Pancreas (tissue), 10 donors: ENCODE results near the gene GUCA2B. TPM values are rescaled to one million over a fixed set of nuclear protein-coding genes. Genes with fewer than 3 reads are reported as not detected.

Experiments
- ATAC-seq, 4 donors: fragments of 200-7000 bp; cut with Tn5 transposase; one replicate each; pipeline versions ENCODE4 v1.8.0 to v1.9.1; 2020; ENCODE audit warnings: mild to moderate bottlenecking in 4 of 4, moderate library complexity in 4 of 4
- DNase-seq, 6 donors: peaks; one replicate each; pipeline ENCODE4 v3.0.0-alpha.2; 2020
- FAIRE-seq: peaks from 2 replicates; lab custom pipeline; 2012; peaks lifted over from hg19 to GRCh38; lab: Jason Lieb, UNC
- H3K27ac ChIP-seq, 4 donors: fragments of 200-600 bp; sonication (generic); 1 replicate in 3 of 4; 2 replicates in 1 of 4; pipeline versions ENCODE4 v1.5.0 to v1.8.0; 2020
- H3K27me3 ChIP-seq, 4 donors: fragments of 200-600 bp; one replicate each; pipeline ENCODE4 v1.8.0; 2021
- H3K36me3 ChIP-seq, 3 donors: fragments of 200-600 bp; sonication (generic) in 1 of 3; one replicate each; pipeline versions ENCODE4 v1.5.0 to v1.8.0; 2020 to 2021
- H3K4me1 ChIP-seq, 3 donors: fragments of 200-600 bp; one replicate each; pipeline ENCODE4 v1.8.0; 2021
- H3K4me3 ChIP-seq, 4 donors: fragments of 200-600 bp; sonication (generic) in 2 of 4; one replicate each; pipeline versions ENCODE4 v1.5.0 to v1.8.0; 2020 to 2021
- H3K9me3 ChIP-seq, 4 donors: fragments of 200-600 bp; one replicate each; pipeline ENCODE4 v1.8.0; 2021
- CTCF ChIP-seq, 4 donors: fragments of 200-600 bp; sonication (generic) in 3 of 4; IDR thresholded peaks; one replicate each; pipeline versions ENCODE4 v1.5.0 to v1.8.0; 2021; ENCODE audit warnings: antibody characterized with exemption in 4 of 4
- WGBS, 2 donors: extraction: QIAGEN DNeasy Blood & Tissue Kit; methylation state at CpG; one replicate each; pipeline ENCODE4 v1.1.7; 2013; 5-methylcytosine and 5-hydroxymethylcytosine counted together
- intact Hi-C, 3 donors: fragments of 100-400 bp; cut with DNase I; formaldehyde crosslinking; loops; one replicate each; pipeline versions ENCODE4 v1.11.1 to v1.14.2; 2022
- polyA plus RNA-seq, 2 donors: library from polyadenylated mRNA; stranded (reverse); fragments of 200-250 nt; gene quantifications; one replicate each; pipeline ENCODE4 v1.2.3, GENCODE V29; 2013
- total RNA-seq, 6 donors: library from RNA; stranded (reverse); fragmentation: NEBNext Ultra II Directional in 4 of 6; extraction: Animal tissue kit (Norgen Biotek cat#: 25700) in 4 of 6; gene quantifications; one replicate each; pipeline versions ENCODE4 v1.2.1 to v1.2.4, GENCODE V29; 2021 to 2023
- donor health status: healthy with polysubstance abuse.
- donor health status: DM: no; HTN: no; CAD: no; lungs with moderate emphysema.
- donor health status: DM: no; HTN: no; CAD: no.
- donor health status: control.
- donor health status: control.
- donor health status: Bipolar disorder and iron deficiency.
- donor health status: DM: yes; HTN: yes; CAD: no.
- donor health status: DM: no; HTN: no; CAD: no.
- donor health status: DM: no; HTN: no; CAD: no.
- donor health status: DM: yes; HTN: yes; CAD: no.

The GUCA2B gene
- total and polyA plus RNA-seq, 8 donors = 0.37 to 1.4 (median 0.68) TPM; not detected in 3

- peaks cover 0 to 15% (median 6%) of the 10 kb centered on the region in 3 donors for H3K36me3 ChIP-seq
- no peaks in the 10 kb centered on the region for H3K9me3 ChIP-seq
- FAIRE-seq (no peak), ATAC-seq (no peak), DNase-seq (no peak)
- WGBS, 2 donors = 96 to 99% methylated on average over 3 of the region's 3 CpGs
- no peak overlapping the region for H3K27ac ChIP-seq
- H3K4me1 ChIP-seq = no peaks in the 10 kb centered on the region
- H3K27me3 ChIP-seq = no peaks in the 10 kb centered on the region
- TF ChIP-seq CTCF (IDR thresholded peaks at IDR 0.05) = no peak
- intact Hi-C loops = no loop called here
- H3K4me3 ChIP-seq = no peak overlapping the region
Observed at GRCh38 chr1:42195841-42196240, 42.6 kb downstream of the GUCA2B start.

- WGBS, 2 donors = 80 to 89% methylated on average over 5 of the region's 5 CpGs
- H3K27ac ChIP-seq = no peak overlapping the region
- DNase-seq (no peak), ATAC-seq (no peak), FAIRE-seq (no peak)
- intact Hi-C loops = no loop called here
- H3K27me3 ChIP-seq = no peaks in the 10 kb centered on the region
- TF ChIP-seq CTCF (IDR thresholded peaks at IDR 0.05) = no peak
- H3K36me3 ChIP-seq = peaks cover 0 to 15% (median 6%) of the 10 kb centered on the region in 3 donors
- no peak overlapping the region for H3K4me3 ChIP-seq
- H3K9me3 ChIP-seq = no peaks in the 10 kb centered on the region
- H3K4me1 ChIP-seq = no peaks in the 10 kb centered on the region
Observed at GRCh38 chr1:42198251-42198650, 45.0 kb downstream of the GUCA2B start.

GRCh38 chr1:42201986-42202385 lies 48.8 kb downstream of the GUCA2B start:
- Histone ChIP-seq H3K27ac (no peak overlapping the region), H3K27me3 (no peaks in the 10 kb centered on the region), H3K36me3 (peaks cover 0 to 6% (median 5%) of the 10 kb centered on the region in 3 donors), H3K4me1 (peaks cover 0 to 3% (median 0%) of the 10 kb centered on the region in 3 donors), H3K4me3 (no peak overlapping the region), H3K9me3 (no peaks in the 10 kb centered on the region)
- intact Hi-C loops = no loop called here
- no peak for DNase-seq
- no peak for FAIRE-seq
- ATAC-seq = no peak
- TF ChIP-seq CTCF (IDR thresholded peaks at IDR 0.05) = no peak

Other genes starting within 250 kb of the GUCA2B start
- gene HIVEP3, start 234.5 kb upstream of the GUCA2B start, total RNA-seq = 1 to 10 TPM; 2.8 to 5.0 (median 3.1) TPM
- gene HIVEP3, start 234.5 kb upstream of the GUCA2B start, polyA plus RNA-seq = 1 to 10 TPM; 2.7 to 3.7 TPM
- 1 to 10 TPM in 2 of 6 donors, under 1 TPM in 3, not detected in 1; 0.55 to 1.4 (median 0.69) TPM for gene GUCA2A, start 11.3 kb downstream of the GUCA2B start, total RNA-seq
- gene GUCA2A, start 11.3 kb downstream of the GUCA2B start, polyA plus RNA-seq = 1 to 10 TPM; 1.8 to 3.4 TPM
- 10 to 100 TPM; 18.6 to 25.5 (median 22.5) TPM for gene FOXJ3, start 181.8 kb downstream of the GUCA2B start, total RNA-seq
- gene FOXJ3, start 181.8 kb downstream of the GUCA2B start, polyA plus RNA-seq = 10 to 100 TPM in 1 of 2 donors, 1 to 10 TPM in 1; 6.8 to 14.4 TPM
- 1 to 10 TPM; 1.2 to 2.6 (median 2.1) TPM for gene RIMKLA, start 227.4 kb downstream of the GUCA2B start, total RNA-seq
- gene RIMKLA, start 227.4 kb downstream of the GUCA2B start, polyA plus RNA-seq = under 1 TPM; 0.27 to 0.47 TPM